Measurements from ENCODE around the gene BGN. TPM values are rescaled to one million over a fixed set of nuclear protein-coding genes. Genes with fewer than 3 reads are reported as not detected.

BGN gene
- total and polyA plus RNA-seq, 4 donors = 77.9 to 161 (median 126) TPM

DNA sequence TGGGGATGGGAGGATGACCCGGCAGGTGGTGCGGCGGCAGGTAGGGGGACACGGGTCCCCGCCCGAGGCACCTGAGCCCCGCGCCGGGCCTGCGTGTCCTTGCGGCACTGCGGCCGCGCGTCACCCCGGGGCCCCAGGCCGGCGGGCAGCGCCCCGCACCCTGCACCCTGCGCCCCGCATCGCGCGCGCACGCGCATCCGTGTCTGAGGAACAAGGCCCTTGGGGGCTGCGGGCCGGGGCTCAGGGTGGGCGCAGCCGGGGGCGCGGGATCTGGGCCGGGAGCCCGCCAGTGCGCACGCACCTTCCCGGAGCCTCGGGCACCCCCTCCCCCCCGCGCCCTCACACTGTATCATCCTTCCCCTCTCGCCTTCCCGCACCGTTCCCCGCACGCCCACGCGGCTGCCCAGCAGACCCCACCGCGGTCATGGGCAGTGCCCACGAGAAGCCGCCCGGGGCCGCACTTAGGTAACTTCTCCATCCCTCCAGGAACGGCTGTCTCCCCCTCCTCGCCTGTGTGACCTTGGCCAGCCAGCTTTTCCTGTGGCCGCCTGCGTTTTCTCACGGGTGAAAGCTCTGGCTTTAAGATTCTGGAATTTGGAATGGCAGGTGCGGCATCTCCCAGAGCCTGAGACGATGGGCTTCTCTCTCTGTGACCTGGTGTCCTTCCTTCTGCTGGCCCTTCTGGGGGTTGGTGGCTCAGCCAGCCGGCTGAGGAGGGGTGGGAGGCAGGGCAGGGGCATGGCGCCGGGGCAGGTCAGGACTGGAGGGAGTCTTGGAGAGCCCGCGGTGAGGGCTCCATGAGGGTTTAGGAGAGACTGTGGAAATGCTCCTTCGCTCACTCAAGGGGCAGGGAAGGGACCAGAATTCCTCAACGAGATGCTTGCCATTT is 23.4 kb downstream of the BGN start:
- peaks cover 6 to 35% (median 21%) of the 10 kb centered on the region in 3 donors for H3K27me3 ChIP-seq (ENCODE audit: control insufficient read depth in 3 of 3, insufficient read depth in 3 of 3, low read length in 2 of 3)
- no peaks in the 10 kb centered on the region for H3K36me3 ChIP-seq (ENCODE audit: control insufficient read depth in 4 of 4, insufficient read depth in 4 of 4, low read length in 4 of 4)
- ATAC-seq (ENCODE audit: insufficient read depth, low FRiP score) (no peak), DNase-seq (no peak)
- TF ChIP-seq, protein P1, sequence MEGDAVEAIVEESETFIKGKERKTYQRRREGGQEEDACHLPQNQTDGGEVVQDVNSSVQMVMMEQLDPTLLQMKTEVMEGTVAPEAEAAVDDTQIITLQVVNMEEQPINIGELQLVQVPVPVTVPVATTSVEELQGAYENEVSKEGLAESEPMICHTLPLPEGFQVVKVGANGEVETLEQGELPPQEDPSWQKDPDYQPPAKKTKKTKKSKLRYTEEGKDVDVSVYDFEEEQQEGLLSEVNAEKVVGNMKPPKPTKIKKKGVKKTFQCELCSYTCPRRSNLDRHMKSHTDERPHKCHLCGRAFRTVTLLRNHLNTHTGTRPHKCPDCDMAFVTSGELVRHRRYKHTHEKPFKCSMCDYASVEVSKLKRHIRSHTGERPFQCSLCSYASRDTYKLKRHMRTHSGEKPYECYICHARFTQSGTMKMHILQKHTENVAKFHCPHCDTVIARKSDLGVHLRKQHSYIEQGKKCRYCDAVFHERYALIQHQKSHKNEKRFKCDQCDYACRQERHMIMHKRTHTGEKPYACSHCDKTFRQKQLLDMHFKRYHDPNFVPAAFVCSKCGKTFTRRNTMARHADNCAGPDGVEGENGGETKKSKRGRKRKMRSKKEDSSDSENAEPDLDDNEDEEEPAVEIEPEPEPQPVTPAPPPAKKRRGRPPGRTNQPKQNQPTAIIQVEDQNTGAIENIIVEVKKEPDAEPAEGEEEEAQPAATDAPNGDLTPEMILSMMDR (IDR thresholded peaks at IDR 0.05; ENCODE audit: control extremely low read depth, extremely low read depth) = no peak
- peaks cover 0 to 5% (median 0%) of the 10 kb centered on the region in 4 donors for H3K9me3 ChIP-seq (ENCODE audit: control insufficient read depth in 4 of 4, insufficient read depth in 3 of 4, low read length in 3 of 4)
- H3K4me1 ChIP-seq (ENCODE audit: control insufficient read depth in 5 of 5, insufficient read depth in 5 of 5, low read length in 5 of 5) = no peaks in the 10 kb centered on the region
- H3K9ac ChIP-seq (ENCODE audit: insufficient read depth in 1 of 2, low read length in 2 of 2) = no peak overlapping the region
- H3K27ac ChIP-seq (ENCODE audit: low read depth in 1 of 2, low read length in 1 of 2) = no peak overlapping the region
- WGBS, 2 donors = 11 to 34% methylated on average over 16 to 70 of the region's 70 CpGs
- H3K4me3 ChIP-seq = no peak overlapping the region

DNA sequence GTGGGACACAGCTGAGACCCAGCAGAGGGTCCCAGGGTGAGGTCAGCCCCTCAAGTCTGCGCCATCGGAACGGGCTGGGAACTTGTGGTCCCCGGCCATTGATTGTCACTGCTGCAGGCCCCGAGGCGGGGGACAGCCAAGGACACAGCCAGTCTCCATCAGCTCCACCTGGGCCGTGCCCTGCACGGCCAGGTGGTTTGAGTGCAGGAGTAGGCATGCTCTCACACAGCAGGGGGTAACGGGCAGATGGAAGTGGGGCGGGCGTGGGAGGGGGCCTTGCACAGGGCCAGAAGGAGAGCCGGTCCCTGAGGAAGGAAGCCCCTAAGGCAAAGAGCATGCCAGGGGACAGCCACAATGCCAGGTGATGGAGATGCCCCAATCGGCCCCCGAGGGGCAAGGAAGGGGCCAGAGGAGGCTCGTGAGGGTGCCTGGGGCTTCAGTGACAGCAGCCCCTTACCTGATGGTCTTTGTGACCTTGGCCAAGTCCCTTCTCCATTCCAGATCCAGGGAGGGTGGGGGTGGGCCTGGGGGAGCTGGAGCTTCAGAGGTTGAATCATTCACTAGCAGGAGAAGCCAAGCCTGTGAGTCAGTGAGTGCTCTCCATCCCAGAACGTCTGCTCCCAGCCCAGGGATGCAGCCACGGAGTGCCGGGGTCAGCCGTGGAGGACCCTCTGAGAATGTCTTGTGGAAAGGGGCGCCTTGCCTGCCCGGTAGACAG is 24.9 kb downstream of the BGN start:
- 71 to 87% methylated on average over 18 to 21 of the region's 21 CpGs for whole genome bisulfite sequencing, 2 donors
- TF ChIP-seq, protein P1 (IDR thresholded peaks at IDR 0.05; ENCODE audit: control extremely low read depth, extremely low read depth) = no peak
- Histone ChIP-seq H3K36me3 (ENCODE audit: control insufficient read depth in 4 of 4, insufficient read depth in 4 of 4, low read length in 4 of 4) (no peaks in the 10 kb centered on the region), H3K4me3 (no peak overlapping the region), H3K9me3 (ENCODE audit: control insufficient read depth in 4 of 4, insufficient read depth in 3 of 4, low read length in 3 of 4) (peaks cover 0 to 5% (median 0%) of the 10 kb centered on the region in 4 donors), H3K9ac (ENCODE audit: insufficient read depth in 1 of 2, low read length in 2 of 2) (no peak overlapping the region), H3K27me3 (ENCODE audit: control insufficient read depth in 3 of 3, insufficient read depth in 3 of 3, low read length in 2 of 3) (peaks cover 6 to 35% (median 24%) of the 10 kb centered on the region in 3 donors), H3K4me1 (ENCODE audit: control insufficient read depth in 5 of 5, insufficient read depth in 5 of 5, low read length in 5 of 5) (no peaks in the 10 kb centered on the region), H3K27ac (ENCODE audit: low read depth in 1 of 2, low read length in 1 of 2) (no peak overlapping the region)
- ATAC-seq (ENCODE audit: insufficient read depth, low FRiP score) (no peak), DNase-seq (no peak)

DNA sequence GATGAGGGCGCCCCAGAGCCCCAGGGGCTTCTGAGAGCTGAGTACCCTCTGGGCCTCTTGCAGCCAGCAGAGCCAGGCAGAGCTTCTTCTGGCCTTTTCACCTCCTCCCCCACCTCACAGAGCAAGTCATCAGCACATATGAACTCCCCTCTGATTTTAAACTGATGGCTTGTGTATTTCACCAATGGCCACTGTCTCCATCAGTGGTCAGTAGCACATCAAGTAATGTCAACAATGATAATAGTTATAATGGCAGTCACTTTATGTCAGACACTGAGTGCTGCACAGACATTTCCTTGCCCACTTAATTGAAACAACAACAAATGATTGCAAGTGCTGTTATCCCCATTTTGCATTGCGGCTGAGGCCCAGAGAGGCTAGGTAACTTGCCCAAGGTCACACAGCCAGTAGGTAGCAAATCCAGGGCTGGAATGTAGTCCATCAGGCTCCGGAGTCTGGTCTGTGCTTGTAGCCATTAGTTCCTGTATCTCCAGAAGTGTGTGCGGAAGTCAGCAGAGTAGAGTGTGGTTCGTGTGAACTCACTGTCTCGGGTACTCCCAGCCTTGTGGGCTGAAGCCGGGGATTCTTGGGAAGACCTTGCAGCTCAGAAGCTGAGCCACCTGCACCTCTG is 25.6 kb downstream of the BGN start:
- WGBS, 2 donors = 77 to 83% methylated on average over 6 to 7 of the region's 7 CpGs
- peaks cover 7 to 33% (median 22%) of the 10 kb centered on the region in 3 donors for H3K27me3 ChIP-seq (ENCODE audit: control insufficient read depth in 3 of 3, insufficient read depth in 3 of 3, low read length in 2 of 3)
- TF ChIP-seq, protein P1 (IDR thresholded peaks at IDR 0.05; ENCODE audit: control extremely low read depth, extremely low read depth) = no peak

More for the DNA sequence above, 25.6 kb downstream of the BGN start:
- ATAC-seq (ENCODE audit: insufficient read depth, low FRiP score) = no peak
- H3K9ac ChIP-seq (ENCODE audit: insufficient read depth in 1 of 2, low read length in 2 of 2) = no peak overlapping the region
- H3K27ac ChIP-seq (ENCODE audit: low read depth in 1 of 2, low read length in 1 of 2) = no peak overlapping the region
- DNase-seq = no peak
- no peaks in the 10 kb centered on the region for H3K4me1 ChIP-seq (ENCODE audit: control insufficient read depth in 5 of 5, insufficient read depth in 5 of 5, low read length in 5 of 5)
- H3K4me3 ChIP-seq = no peak overlapping the region
- no peaks in the 10 kb centered on the region for H3K36me3 ChIP-seq (ENCODE audit: control insufficient read depth in 4 of 4, insufficient read depth in 4 of 4, low read length in 4 of 4)
- peaks cover 0 to 5% (median 0%) of the 10 kb centered on the region in 4 donors for H3K9me3 ChIP-seq (ENCODE audit: control insufficient read depth in 4 of 4, insufficient read depth in 3 of 4, low read length in 3 of 4)

Data from lung (tissue), 12 donors.